ENCODE measurements around the gene IL17C. TPM values are rescaled to one million over a fixed set of nuclear protein-coding genes. Genes with fewer than 3 reads are reported as not detected.
A peak's percentile ranks its signal among the peaks of the same experiment; 100 is the strongest.

The IL17C gene
- total and polyA plus RNA-seq, 2 donors (not counting 3 experiments of a cell fraction or from before 2014, with no cell fraction given), result 0.17 TPM; not detected in 1

DNA sequence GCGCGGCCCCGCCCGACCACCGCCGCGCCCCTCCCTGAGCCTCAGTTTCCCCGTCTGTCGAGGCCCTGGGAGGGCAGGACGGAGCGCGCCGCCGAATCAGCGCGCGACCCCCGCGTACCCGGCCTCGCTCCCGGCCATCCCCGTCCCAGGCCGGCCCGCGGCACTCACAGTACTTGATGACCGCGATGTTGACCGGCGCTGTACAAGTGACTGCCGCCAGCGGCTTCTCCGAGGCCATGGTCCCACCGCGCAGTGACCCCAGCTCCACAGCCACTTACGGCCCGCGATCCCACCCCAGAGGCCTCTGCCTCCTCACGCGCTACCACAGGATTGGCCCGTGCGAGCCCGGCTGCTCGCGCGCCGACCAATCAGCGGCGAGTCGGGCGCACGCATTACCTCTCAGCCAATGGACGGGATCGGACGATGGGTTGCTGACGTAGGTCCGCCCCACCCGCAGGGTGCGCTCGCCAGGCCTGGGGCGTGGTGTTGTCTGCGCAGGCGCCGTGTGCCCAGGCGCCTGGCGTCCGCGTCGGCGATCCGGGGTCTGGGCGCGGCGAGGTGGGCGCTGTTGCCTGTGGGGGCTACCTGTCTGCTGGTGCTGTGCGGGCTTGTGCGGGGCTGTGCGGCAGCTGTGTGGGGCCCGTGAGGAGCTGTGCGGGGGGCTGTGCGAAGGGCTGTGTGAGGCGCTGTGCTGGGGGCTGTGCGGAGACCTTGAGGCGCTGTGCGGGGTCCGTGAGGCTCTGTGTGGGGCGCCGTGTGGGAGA, 24.7 kb downstream of the IL17C start, which contains the start of gene MVD:
MVD (minus strand) TSS at position 249 of the 764 bp plus-strand sequence; CDS start at position 238, 11 bp downstream.
- Histone ChIP-seq H3K79me2 (ENCODE audit: control insufficient read depth, insufficient read depth, low read length) (peaks cover 37% of the 10 kb centered on the region), H3K4me2 (ENCODE audit: insufficient read depth, low read length) (peak within 1 kb of the TSS; percentile 79), H3K4me1 (ENCODE audit: control insufficient read depth, extremely low read depth, insufficient read depth, low read length) (peaks cover 20% of the 10 kb centered on the region), H3K4me3 (replicated peaks in 1 of 3; ENCODE audit: insufficient read depth in 1 of 3, low read depth in 1 of 3, low read length in 3 of 3) (peak within 1 kb of the TSS; percentile 77 to 81 (median 78)), H3K9me1 (replicated peaks; ENCODE audit: control insufficient read depth, extremely low read depth, insufficient read depth, low read length) (no peaks in the 10 kb centered on the region), H4K20me1 (replicated peaks; ENCODE audit: control insufficient read depth, extremely low read depth, insufficient read depth, low read length) (no peaks in the 10 kb centered on the region), H2AFZ (ENCODE audit: low read depth, low read length) (peak within 1 kb of the TSS; percentile 88), H3K27ac (ENCODE audit: insufficient read depth, low read depth, low read length) (peak within 1 kb of the TSS; percentile 52), H3K27me3 (ENCODE audit: control insufficient read depth in 2 of 2, insufficient read depth in 2 of 2, low read length in 2 of 2) (no peaks in the 10 kb centered on the region), H3K9me3 (replicated peaks; ENCODE audit: control insufficient read depth, insufficient read depth, low read length) (no peaks in the 10 kb centered on the region), H3K36me3 (ENCODE audit: control insufficient read depth in 2 of 2, extremely low read depth in 1 of 2, insufficient read depth in 2 of 2, low read length in 2 of 2) (peaks cover 0 to under 1% of the 10 kb centered on the region in 2 experiments), H3K9ac (replicated peaks; ENCODE audit: extremely low read depth, insufficient read depth, low read length) (peak within 1 kb of the TSS; percentile 81)
- BruUV-seq (replicated peaks), result no TSS peak
- POLR2A ChIA-PET, result interaction anchor here (0.5 to 1.8 kb wide), 3 partner anchors 12 to 437 kb away, joined by 3 to 4 read pairs (median 3); no protein-coding TSS in a partner anchor
- TF ChIP-seq POLR2A (IDR thresholded peaks at IDR 0.05; ENCODE audit: low read depth, low read length) (peak; percentile 93), POLR2AphosphoS5 (IDR thresholded peaks at IDR 0.05; ENCODE audit: insufficient read depth, low read depth, low read length) (peak; percentile 92), GATA2 (IDR thresholded peaks at IDR 0.05; ENCODE audit: insufficient read depth, insufficient read length, low read depth, low read length) (no peak), FOS (IDR thresholded peaks at IDR 0.05; ENCODE audit: borderline replicate concordance, insufficient read depth, low read length) (no peak), JUN (IDR thresholded peaks at IDR 0.05; ENCODE audit: borderline replicate concordance, insufficient read depth, insufficient read length, low read depth) (no peak), MYC (IDR thresholded peaks at IDR 0.05; ENCODE audit: low read depth, low read length) (no peak)
- TF ChIP-seq, protein P1, sequence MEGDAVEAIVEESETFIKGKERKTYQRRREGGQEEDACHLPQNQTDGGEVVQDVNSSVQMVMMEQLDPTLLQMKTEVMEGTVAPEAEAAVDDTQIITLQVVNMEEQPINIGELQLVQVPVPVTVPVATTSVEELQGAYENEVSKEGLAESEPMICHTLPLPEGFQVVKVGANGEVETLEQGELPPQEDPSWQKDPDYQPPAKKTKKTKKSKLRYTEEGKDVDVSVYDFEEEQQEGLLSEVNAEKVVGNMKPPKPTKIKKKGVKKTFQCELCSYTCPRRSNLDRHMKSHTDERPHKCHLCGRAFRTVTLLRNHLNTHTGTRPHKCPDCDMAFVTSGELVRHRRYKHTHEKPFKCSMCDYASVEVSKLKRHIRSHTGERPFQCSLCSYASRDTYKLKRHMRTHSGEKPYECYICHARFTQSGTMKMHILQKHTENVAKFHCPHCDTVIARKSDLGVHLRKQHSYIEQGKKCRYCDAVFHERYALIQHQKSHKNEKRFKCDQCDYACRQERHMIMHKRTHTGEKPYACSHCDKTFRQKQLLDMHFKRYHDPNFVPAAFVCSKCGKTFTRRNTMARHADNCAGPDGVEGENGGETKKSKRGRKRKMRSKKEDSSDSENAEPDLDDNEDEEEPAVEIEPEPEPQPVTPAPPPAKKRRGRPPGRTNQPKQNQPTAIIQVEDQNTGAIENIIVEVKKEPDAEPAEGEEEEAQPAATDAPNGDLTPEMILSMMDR (IDR thresholded peaks at IDR 0.05; ENCODE audit: extremely low read depth in 1 of 2, insufficient read depth in 1 of 2, low read depth in 1 of 2, low read length in 2 of 2), result no peak
- TF ChIP-seq, protein P2, sequence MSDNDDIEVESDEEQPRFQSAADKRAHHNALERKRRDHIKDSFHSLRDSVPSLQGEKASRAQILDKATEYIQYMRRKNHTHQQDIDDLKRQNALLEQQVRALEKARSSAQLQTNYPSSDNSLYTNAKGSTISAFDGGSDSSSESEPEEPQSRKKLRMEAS (IDR thresholded peaks at IDR 0.05; ENCODE audit: insufficient read depth, insufficient read length), result no peak
- CTCF ChIA-PET, result interaction anchor here (1.0 to 1.4 kb wide), 4 partner anchors 33 to 74 kb away, joined by 3 to 5 read pairs (median 4); no protein-coding TSS in a partner anchor
- DNase-seq (ENCODE audit: low read depth, low spot score) (peak; percentile 99), FAIRE-seq (peak; percentile 99)
- dilution Hi-C loops (cut with MboI; ENCODE audit: extremely low pct_ligation_motif_present, low sequenced_read_pairs), result no loop called here
- intact Hi-C loops (cut with micrococcal nuclease), result loop anchor here (2.0 kb wide), 3 partner anchors 24 to 38 kb away; partner anchors contain the start of gene SNAI3

Data from endothelial cell of umbilical vein (primary cell).